SU-DHL-6 (cell line): ENCODE results near the gene SHISA9.

ENCODE experiments used
- H2AFZ ChIP-seq: fragments of 200-600 bp; sonication (generic); 2 replicates; pipeline ENCODE4 v1.6.1; 2014; ENCODE audit warnings: low read depth, mild to moderate bottlenecking, moderate library complexity, mixed read lengths, antibody characterized with exemption, low read length; ENCODE audit not compliant: severe bottlenecking
- H3F3A ChIP-seq: fragments of 200-600 bp; shearing (Covaris generic); 2 replicates; pipeline ENCODE4 v1.6.0; 2016; ENCODE audit warnings: antibody characterized with exemption, mild to moderate bottlenecking; ENCODE audit not compliant: insufficient read depth
- H3K27ac ChIP-seq: fragments of 200-600 bp; sonication (generic); 2 replicates; pipeline ENCODE4 v1.5.1; 2016; ENCODE audit warnings: low read depth, mild to moderate bottlenecking, low read length, moderate library complexity, mixed read lengths
- H3K27me3 ChIP-seq: fragments of 200-600 bp; sonication (generic), shearing (Covaris generic); 2 replicates; pipeline ENCODE4 v1.6.0; 2014; ENCODE audit warnings: mild to moderate bottlenecking, low read length
- H3K36me3 ChIP-seq: fragments of 200-600 bp; sonication (generic); 2 replicates; pipeline ENCODE4 v1.6.1; 2014; ENCODE audit warnings: mild to moderate bottlenecking, low read length, mixed read lengths
- H3K4me2 ChIP-seq: fragments of 300-600, 200-600 bp; shearing (Covaris generic), sonication (generic); 2 replicates; pipeline ENCODE4 v1.6.0; 2014; ENCODE audit warnings: low read length, low read depth, mild to moderate bottlenecking; ENCODE audit not compliant: poor library complexity, severe bottlenecking
- H3K4me3 ChIP-seq: fragments of 200-600 bp; sonication (generic); 2 replicates; pipeline ENCODE4 v1.5.1; 2014; ENCODE audit warnings: antibody characterized with exemption, low read length, mild to moderate bottlenecking, mixed read lengths; ENCODE audit not compliant: insufficient read depth, poor library complexity, severe bottlenecking
- H3K79me2 ChIP-seq: fragments of 200-600 bp; sonication (generic); 2 replicates; pipeline ENCODE4 v1.6.1; 2014; ENCODE audit warnings: mild to moderate bottlenecking, low read length, moderate library complexity; ENCODE audit not compliant: insufficient read depth
- H3K9ac ChIP-seq: fragments of 200-600 bp; sonication (generic); 2 replicates; pipeline ENCODE4 v1.7.0; 2014; ENCODE audit warnings: mild to moderate bottlenecking, low read length
- H3K9me2 ChIP-seq: fragments of 200-600 bp; sonication (generic); replicated peaks from 2 replicates; pipeline ENCODE4 v1.6.1; 2014; ENCODE audit warnings: low read length; ENCODE audit not compliant: insufficient read depth
- H3K9me3 ChIP-seq: fragments of 200-600 bp; sonication (generic); 2 replicates; pipeline ENCODE4 v1.6.1; 2014; ENCODE audit warnings: low read length, mixed read lengths; ENCODE audit not compliant: insufficient read depth
- H4K20me1 ChIP-seq: fragments of 200-600 bp; sonication (generic); 2 replicates; pipeline ENCODE4 v1.6.1; 2014; ENCODE audit warnings: low read depth, mild to moderate bottlenecking, antibody characterized with exemption, low read length, moderate library complexity, mixed read lengths
- EZH2phosphoT487 ChIP-seq: fragments of 200-600 bp; sonication (generic), shearing (Covaris generic); conservative IDR thresholded peaks from 2 replicates; pipeline ENCODE4 v1.6.1; 2018; ENCODE audit warnings: mild to moderate bottlenecking, antibody characterized with exemption, low read length, moderate library complexity, mixed read lengths
- TF ChIP-seq, protein P1 (sequence below): fragments of 200-600 bp; sonication (generic); IDR thresholded peaks from one replicate; pipeline ENCODE4 v1.5.1; 2017; ENCODE audit warnings: antibody characterized with exemption, mild to moderate bottlenecking, low read length, moderate library complexity; ENCODE audit not compliant: insufficient read depth, poor library complexity, severe bottlenecking

Gene SHISA9

DNA sequence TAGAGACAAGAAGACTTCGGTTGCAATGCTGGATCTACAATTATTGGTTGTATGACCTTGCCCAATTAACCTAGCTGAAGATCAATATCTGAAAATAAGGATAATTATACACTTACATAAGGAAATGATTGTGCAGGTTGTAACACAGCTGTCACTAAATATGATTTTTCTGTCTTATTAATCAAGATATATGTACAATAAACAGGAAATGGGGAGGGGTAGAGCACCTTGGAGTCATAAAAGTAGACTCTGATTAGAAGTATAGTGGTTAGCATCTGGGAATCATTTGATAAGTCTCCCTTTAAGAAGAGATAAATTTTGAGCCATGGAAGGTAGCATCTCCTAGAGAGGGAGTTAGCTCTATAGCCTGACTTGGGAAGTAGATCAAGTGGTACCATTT, 369.2 kb downstream of the SHISA9 start:
- H3K79me2 ChIP-seq = no peaks in the 10 kb centered on the region
- no peak overlapping the region for H3K4me2 ChIP-seq
- H3F3A ChIP-seq = no peaks in the 10 kb centered on the region
- H3K27me3 ChIP-seq = no peaks in the 10 kb centered on the region
- H3K9ac ChIP-seq = no peak overlapping the region
- H3K27ac ChIP-seq = no peak overlapping the region
- H3K4me3 ChIP-seq = no peak overlapping the region
- H4K20me1 ChIP-seq = no peaks in the 10 kb centered on the region
- no peaks in the 10 kb centered on the region for H3K36me3 ChIP-seq
- no peak overlapping the region for H2AFZ ChIP-seq
- H3K9me3 ChIP-seq = no peaks in the 10 kb centered on the region
- no peaks in the 10 kb centered on the region for H3K9me2 ChIP-seq
- no peak for TF ChIP-seq EZH2phosphoT487
- TF ChIP-seq, protein P1, sequence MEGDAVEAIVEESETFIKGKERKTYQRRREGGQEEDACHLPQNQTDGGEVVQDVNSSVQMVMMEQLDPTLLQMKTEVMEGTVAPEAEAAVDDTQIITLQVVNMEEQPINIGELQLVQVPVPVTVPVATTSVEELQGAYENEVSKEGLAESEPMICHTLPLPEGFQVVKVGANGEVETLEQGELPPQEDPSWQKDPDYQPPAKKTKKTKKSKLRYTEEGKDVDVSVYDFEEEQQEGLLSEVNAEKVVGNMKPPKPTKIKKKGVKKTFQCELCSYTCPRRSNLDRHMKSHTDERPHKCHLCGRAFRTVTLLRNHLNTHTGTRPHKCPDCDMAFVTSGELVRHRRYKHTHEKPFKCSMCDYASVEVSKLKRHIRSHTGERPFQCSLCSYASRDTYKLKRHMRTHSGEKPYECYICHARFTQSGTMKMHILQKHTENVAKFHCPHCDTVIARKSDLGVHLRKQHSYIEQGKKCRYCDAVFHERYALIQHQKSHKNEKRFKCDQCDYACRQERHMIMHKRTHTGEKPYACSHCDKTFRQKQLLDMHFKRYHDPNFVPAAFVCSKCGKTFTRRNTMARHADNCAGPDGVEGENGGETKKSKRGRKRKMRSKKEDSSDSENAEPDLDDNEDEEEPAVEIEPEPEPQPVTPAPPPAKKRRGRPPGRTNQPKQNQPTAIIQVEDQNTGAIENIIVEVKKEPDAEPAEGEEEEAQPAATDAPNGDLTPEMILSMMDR = no peak

DNA sequence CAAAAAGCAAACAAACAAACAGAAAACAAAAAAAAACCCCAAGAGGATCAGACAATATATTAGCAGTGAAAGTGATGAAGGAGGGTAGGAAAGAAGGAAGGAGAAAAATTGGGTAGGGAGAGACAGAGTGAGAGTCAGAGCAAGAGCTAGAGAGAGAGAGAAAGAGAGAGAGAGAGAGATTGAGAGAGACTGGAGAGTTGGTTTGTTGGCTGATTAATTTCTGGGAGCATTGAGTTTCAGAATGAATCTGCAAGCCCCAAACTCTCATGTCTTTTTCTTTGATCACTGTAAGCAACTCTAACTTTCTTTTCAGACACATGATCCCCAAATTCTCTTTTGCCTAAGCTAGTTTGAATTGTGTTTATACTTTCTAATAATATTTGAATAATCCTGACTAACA, 388.1 kb downstream of the SHISA9 start:
- Histone ChIP-seq H3K36me3 (no peaks in the 10 kb centered on the region), H3K9me2 (no peaks in the 10 kb centered on the region), H4K20me1 (no peaks in the 10 kb centered on the region), H3K27me3 (no peaks in the 10 kb centered on the region), H3K4me2 (no peak overlapping the region), H3K79me2 (no peaks in the 10 kb centered on the region), H3K9ac (no peak overlapping the region), H3F3A (no peaks in the 10 kb centered on the region), H2AFZ (no peak overlapping the region), H3K9me3 (no peaks in the 10 kb centered on the region), H3K27ac (no peak overlapping the region), H3K4me3 (no peak overlapping the region)
- TF ChIP-seq EZH2phosphoT487 = no peak
- TF ChIP-seq, protein P1 = no peak
